H1 (cell line): Measurements from ENCODE around the gene VSTM2B. TPM values are rescaled to one million over a fixed set of nuclear protein-coding genes. Genes with fewer than 3 reads are reported as not detected.

Experiments
- GABPA ChIP-seq: IDR thresholded peaks from 2 replicates; pipeline ENCODE4 v1.6.1; 2011; ENCODE audit warnings: mild to moderate bottlenecking, low read length, moderate library complexity, borderline replicate concordance; ENCODE audit not compliant: insufficient read depth
- SP1 ChIP-seq: IDR thresholded peaks from 2 replicates; pipeline ENCODE4 v1.6.1; 2011; ENCODE audit warnings: low read depth, low read length
- TAF7 ChIP-seq: optimal IDR thresholded peaks from 2 replicates; pipeline ENCODE3; 2011; ENCODE audit warnings: low read depth, mild to moderate bottlenecking, inconsistent platforms, low read length, moderate library complexity, borderline replicate concordance
- polyA plus RNA-seq, 7 experiments: library from polyadenylated mRNA; depleted of rRNA in 3 of 7; stranded (reverse) in 5 of 7; unstranded in 2 of 7; fragments of >200 nt in 5 of 7; fragments of 200-250 nt in 2 of 7; gene quantifications; 1 replicate in 5 of 7; 2 replicates in 1 of 7; 4 replicates in 1 of 7; pipeline versions ENCODE4 v1.2.1 to v1.2.3, GENCODE V29; 2011 to 2013; ENCODE audit warnings: missing spikeins in 2 of 7, mixed read lengths in 2 of 7
- total RNA-seq: library from RNA; stranded (reverse); fragmentation: NEBNext Ultra II Directional; extraction: Animal tissue kit (Norgen Biotek cat#: 25700); gene quantifications from 2 replicates; pipeline ENCODE4 v1.2.1, GENCODE V29; 2021

Gene VSTM2B
- total and polyA plus RNA-seq, 2 of the 8 experiments (the other 6 are each of a cell fraction or from before 2014, with no cell fraction given), result 0.82 to 1.5 TPM

DNA sequence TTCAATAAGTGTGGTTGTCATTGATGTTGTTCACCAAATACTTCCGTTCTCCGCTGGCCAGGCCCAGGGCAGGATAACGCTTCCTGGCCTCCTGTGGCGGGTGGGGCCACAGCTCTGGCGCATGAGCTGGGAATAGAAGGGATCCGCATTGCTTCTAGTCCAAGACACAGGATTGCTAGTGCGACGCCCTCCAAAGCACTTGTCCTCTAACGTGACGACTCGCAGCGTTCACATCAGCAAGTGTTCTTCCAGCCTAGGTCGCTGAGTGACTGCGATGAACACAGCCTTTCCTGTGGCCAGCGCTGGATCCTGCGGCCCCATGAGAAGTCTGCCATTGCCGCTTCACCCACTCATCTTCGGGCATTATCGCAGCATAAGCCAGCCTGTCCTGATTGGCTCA, 39.4 kb downstream of the VSTM2B start (continued):
- TF ChIP-seq TAF7, result no peak
- no peak for TF ChIP-seq GABPA
- no peak for TF ChIP-seq SP1
